BLaER1 treated with 17β-estradiol and CSF1 and Interleukin-3, amounts not matched to agents 10 nM and 100 nM (cell line): ENCODE measurements around the gene ANKK1.
A peak's percentile ranks its signal among the peaks of the same experiment; 100 is the strongest.

Source experiments
- H3K27ac ChIP-seq, 11 experiments: shearing (Covaris generic); formaldehyde crosslinking; 2 replicates each; pipeline ENCODE4 v1.8.1; 2022
- H3K27me3 ChIP-seq, 11 experiments: shearing (Covaris generic); formaldehyde crosslinking; 2 replicates each; pipeline ENCODE4 v1.8.1; 2022
- H3K36me3 ChIP-seq, 11 experiments: shearing (Covaris generic); formaldehyde crosslinking; 2 replicates each; pipeline ENCODE4 v1.8.1; 2022
- H3K4me1 ChIP-seq, 10 experiments: shearing (Covaris generic); formaldehyde crosslinking; 2 replicates each; pipeline ENCODE4 v1.8.1; 2022
- H3K4me2 ChIP-seq, 11 experiments: shearing (Covaris generic); formaldehyde crosslinking; 2 replicates each; pipeline ENCODE4 v1.8.1; 2022
- H3K4me3 ChIP-seq, 10 experiments: shearing (Covaris generic); formaldehyde crosslinking; 2 replicates each; pipeline ENCODE4 v1.8.1; 2022
- H3K9ac ChIP-seq, 11 experiments: shearing (Covaris generic); formaldehyde crosslinking; 2 replicates each; pipeline ENCODE4 v1.8.1; 2022
- H3K9me3 ChIP-seq, 11 experiments: shearing (Covaris generic); formaldehyde crosslinking; replicated peaks in 1 of 11; 2 replicates each; pipeline ENCODE4 v1.8.1; 2022
- H4K20me1 ChIP-seq, 11 experiments: shearing (Covaris generic); formaldehyde crosslinking; 2 replicates each; pipeline ENCODE4 v1.8.1; 2022
- Cebpa-rat ChIP-seq, 11 experiments: shearing (Covaris generic); IDR thresholded peaks; 2 replicates each; pipeline ENCODE4 v1.8.1; 2022

The ANKK1 gene

DNA sequence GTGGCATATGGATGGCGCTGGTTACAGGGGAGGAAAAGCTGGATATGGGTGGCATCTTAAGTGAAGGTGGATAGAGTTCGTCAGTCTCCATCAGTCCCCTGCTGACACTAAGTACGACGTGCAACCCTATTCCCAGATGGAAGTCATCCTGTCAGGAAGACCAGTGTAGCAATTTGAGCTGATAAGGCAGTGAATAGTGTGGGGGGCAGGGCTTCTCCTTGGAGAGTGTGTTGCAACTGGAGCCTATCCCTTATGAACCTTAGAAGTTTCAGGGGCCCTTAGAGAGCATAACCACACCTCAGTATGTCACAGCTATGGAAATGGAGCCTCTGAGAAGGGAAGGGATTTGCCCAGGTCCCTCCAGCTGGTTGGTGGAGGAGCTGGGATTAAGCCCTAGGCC lies 36.1 kb upstream of the ANKK1 start:
- Histone ChIP-seq H3K36me3 (no peaks in the 10 kb centered on the region), H3K9me3 (peaks cover 12 to 24% (median 13%) of the 10 kb centered on the region in 11 experiments), H3K9ac (no peak overlapping the region), H3K4me1 (no peaks in the 10 kb centered on the region), H3K4me3 (no peak overlapping the region), H4K20me1 (0 out of 22 replicates have a peak, but pooled peaks cover 0 to 6% (median 0%) of the 10 kb centered on the region in 11 experiments), H3K27me3 (no peaks in the 10 kb centered on the region), H3K4me2 (no peak overlapping the region), H3K27ac (no peak overlapping the region)
- peak in 1 of 11 experiments; percentile 6; a peak in 1 of 22 replicates for TF ChIP-seq Cebpa-rat (IDR thresholded peaks at IDR 0.05)

DNA sequence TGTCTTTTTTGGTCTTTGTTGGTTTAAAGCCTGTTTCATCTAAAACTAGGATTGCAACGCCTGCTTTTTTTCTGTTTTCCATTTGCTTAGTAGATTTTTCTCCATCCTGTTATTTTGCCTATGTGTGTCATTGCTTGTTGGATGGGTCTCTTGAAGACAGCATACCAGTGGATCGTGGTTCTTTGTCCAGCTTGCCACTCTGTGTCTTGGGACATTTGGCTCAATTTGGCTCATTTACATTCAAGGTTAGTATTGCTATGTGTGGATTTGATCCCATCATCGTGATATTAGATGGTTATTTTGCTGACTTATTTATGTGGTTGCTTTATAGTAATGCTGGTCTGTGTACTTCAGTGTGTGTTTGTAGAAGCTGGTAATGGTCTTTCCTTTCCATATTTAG lies 31.4 kb upstream of the ANKK1 start:
- H4K20me1 ChIP-seq: no peaks in the 10 kb centered on the region
- no peak overlapping the region for H3K9ac ChIP-seq
- H3K4me1 ChIP-seq: no peaks in the 10 kb centered on the region
- no peak overlapping the region for H3K4me2 ChIP-seq
- H3K36me3 ChIP-seq: no peaks in the 10 kb centered on the region
- no peak for TF ChIP-seq Cebpa-rat (IDR thresholded peaks at IDR 0.05)
- H3K27ac ChIP-seq: no peak overlapping the region
- H3K27me3 ChIP-seq: no peaks in the 10 kb centered on the region
- peaks cover 32 to 46% (median 36%) of the 10 kb centered on the region in 11 experiments for H3K9me3 ChIP-seq
- no peak overlapping the region for H3K4me3 ChIP-seq

DNA sequence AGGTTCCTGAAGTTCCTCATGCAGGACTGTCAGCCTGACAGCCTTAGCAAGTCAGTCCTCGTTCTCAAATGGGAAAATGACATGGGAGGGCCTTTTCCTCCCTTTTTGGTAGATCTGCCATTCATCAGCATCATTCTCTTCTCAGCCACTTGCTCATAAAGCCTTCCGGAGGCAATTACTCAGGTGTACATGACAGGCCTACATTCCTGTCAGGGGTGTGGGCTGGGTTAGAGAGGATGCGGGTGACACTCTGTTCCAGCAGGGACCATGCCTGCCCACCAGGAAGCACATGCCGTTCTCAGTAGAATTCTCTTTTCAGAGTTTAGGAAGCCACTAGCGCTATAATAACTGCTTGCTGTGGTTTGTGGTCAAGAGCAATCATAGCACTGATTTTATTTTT lies 24.2 kb upstream of the ANKK1 start:
- H3K9me3 ChIP-seq: peaks cover 0 to 5% (median 3%) of the 10 kb centered on the region in 11 experiments; a peak in 13 of 22 replicates
- H3K4me1 ChIP-seq: peaks cover 11 to 28% (median 19%) of the 10 kb centered on the region in 10 experiments; a peak in 18 of 20 replicates
- H3K9ac ChIP-seq: no peak overlapping the region
- H4K20me1 ChIP-seq: peaks cover 0 to 18% (median 0%) of the 10 kb centered on the region in 11 experiments; a peak in 5 of 22 replicates
- no peak overlapping the region for H3K4me3 ChIP-seq
- H3K27me3 ChIP-seq: peaks cover 0 to 18% (median 8%) of the 10 kb centered on the region in 11 experiments; a peak in 13 of 22 replicates
- TF ChIP-seq Cebpa-rat (IDR thresholded peaks at IDR 0.05): no peak
- H3K36me3 ChIP-seq: no peaks in the 10 kb centered on the region
- peak overlapping the region in 10 of 11 experiments; percentile 22 to 56 (median 50); a peak in 20 of 22 replicates for H3K4me2 ChIP-seq
- H3K27ac ChIP-seq: no peak overlapping the region

DNA sequence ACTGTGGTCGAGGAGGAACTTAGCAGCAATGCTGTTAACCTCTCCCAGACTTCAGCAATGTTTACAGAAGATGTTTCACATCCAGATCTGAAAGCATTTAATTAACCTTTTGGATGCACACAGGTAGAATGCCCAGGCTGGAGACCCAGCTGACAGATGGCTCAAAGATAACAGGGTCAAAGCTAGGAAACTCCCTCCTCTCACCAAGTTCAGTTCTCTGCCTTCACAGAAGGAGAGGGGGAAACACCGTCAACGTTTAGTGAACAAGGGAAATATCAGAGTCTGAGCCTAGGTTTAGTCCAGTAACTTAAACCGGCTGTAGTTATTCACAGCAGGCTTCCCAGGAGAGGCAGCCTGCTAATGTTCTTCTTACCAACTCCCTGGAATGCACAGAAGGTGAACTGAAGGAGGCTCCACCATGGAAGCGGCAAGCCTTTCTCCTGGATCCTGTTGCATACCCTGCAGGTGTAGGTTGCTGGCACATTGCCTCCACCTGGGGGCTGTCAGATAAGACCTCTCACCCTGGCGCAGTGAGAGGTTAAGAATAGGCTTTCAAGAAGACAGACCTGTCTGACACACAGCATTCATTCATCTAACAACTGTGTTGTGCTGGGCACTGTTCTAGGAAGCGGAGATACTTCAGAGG lies 23.5 kb upstream of the ANKK1 start:
- peaks cover 0 to 18% (median 8%) of the 10 kb centered on the region in 11 experiments; a peak in 13 of 22 replicates for H3K27me3 ChIP-seq
- peaks cover 0 to 18% (median 0%) of the 10 kb centered on the region in 11 experiments; a peak in 5 of 22 replicates for H4K20me1 ChIP-seq
- H3K27ac ChIP-seq: no peak overlapping the region
- H3K4me3 ChIP-seq: no peak overlapping the region
- TF ChIP-seq Cebpa-rat (IDR thresholded peaks at IDR 0.05): no peak
- no peaks in the 10 kb centered on the region for H3K9me3 ChIP-seq
- H3K4me2 ChIP-seq: peak overlapping the region in 9 of 11 experiments; percentile 22 to 56 (median 50); a peak in 18 of 22 replicates
- no peaks in the 10 kb centered on the region for H3K36me3 ChIP-seq
- H3K4me1 ChIP-seq: peaks cover 11 to 28% (median 19%) of the 10 kb centered on the region in 10 experiments; a peak in 18 of 20 replicates
- no peak overlapping the region for H3K9ac ChIP-seq

GRCh38 chr11:113365895-113366294 lies 21.7 kb upstream of the ANKK1 start:
- no peaks in the 10 kb centered on the region for H3K36me3 ChIP-seq
- peak overlapping the region in 1 of 11 experiments; percentile 3; a peak in 1 of 22 replicates for H3K4me2 ChIP-seq
- no peak for TF ChIP-seq Cebpa-rat (IDR thresholded peaks at IDR 0.05)
- no peak overlapping the region for H3K27ac ChIP-seq
- H3K4me3 ChIP-seq: no peak overlapping the region
- peaks cover 11 to 28% (median 19%) of the 10 kb centered on the region in 10 experiments; a peak in 18 of 20 replicates for H3K4me1 ChIP-seq
- no peak overlapping the region for H3K9ac ChIP-seq
- H4K20me1 ChIP-seq: peaks cover 0 to 18% (median 0%) of the 10 kb centered on the region in 11 experiments; a peak in 5 of 22 replicates
- no peaks in the 10 kb centered on the region for H3K9me3 ChIP-seq
- peaks cover 0 to 18% (median 8%) of the 10 kb centered on the region in 11 experiments; a peak in 13 of 22 replicates for H3K27me3 ChIP-seq

GRCh38 chr11:113369411-113369810 lies 18.2 kb upstream of the ANKK1 start:
- TF ChIP-seq Cebpa-rat (IDR thresholded peaks at IDR 0.05): no peak
- Histone ChIP-seq H3K27me3 (peaks cover 0 to 17% (median 8%) of the 10 kb centered on the region in 11 experiments; a peak in 13 of 22 replicates), H4K20me1 (peaks cover 0 to 12% (median 0%) of the 10 kb centered on the region in 11 experiments; a peak in 3 of 22 replicates), H3K4me2 (no peak overlapping the region), H3K4me3 (no peak overlapping the region), H3K9ac (no peak overlapping the region), H3K27ac (no peak overlapping the region), H3K4me1 (peaks cover 0 to 10% (median 4%) of the 10 kb centered on the region in 10 experiments; a peak in 14 of 20 replicates), H3K36me3 (no peaks in the 10 kb centered on the region), H3K9me3 (no peaks in the 10 kb centered on the region)

GRCh38 chr11:113370634-113371033 lies 16.9 kb upstream of the ANKK1 start:
- H4K20me1 ChIP-seq: no peaks in the 10 kb centered on the region; a peak in 1 of 22 replicates
- no peak overlapping the region for H3K4me2 ChIP-seq
- no peak overlapping the region for H3K4me3 ChIP-seq
- no peaks in the 10 kb centered on the region for H3K9me3 ChIP-seq
- H3K27ac ChIP-seq: no peak overlapping the region
- no peak for TF ChIP-seq Cebpa-rat (IDR thresholded peaks at IDR 0.05)
- no peaks in the 10 kb centered on the region for H3K36me3 ChIP-seq
- H3K4me1 ChIP-seq: peaks cover 0 to 7% (median 0%) of the 10 kb centered on the region in 10 experiments; a peak in 1 of 20 replicates
- H3K9ac ChIP-seq: no peak overlapping the region
- H3K27me3 ChIP-seq: peaks cover 0 to 6% (median 0%) of the 10 kb centered on the region in 11 experiments; a peak in 4 of 22 replicates

GRCh38 chr11:113372309-113372708 lies 15.3 kb upstream of the ANKK1 start:
- Histone ChIP-seq H3K4me3 (no peak overlapping the region), H3K9me3 (no peaks in the 10 kb centered on the region), H3K4me2 (no peak overlapping the region), H4K20me1 (no peaks in the 10 kb centered on the region; a peak in 1 of 22 replicates), H3K9ac (no peak overlapping the region), H3K36me3 (no peaks in the 10 kb centered on the region), H3K27me3 (no peaks in the 10 kb centered on the region), H3K27ac (no peak overlapping the region), H3K4me1 (peaks cover 0 to 6% (median 0%) of the 10 kb centered on the region in 10 experiments; a peak in 1 of 20 replicates)
- TF ChIP-seq Cebpa-rat (IDR thresholded peaks at IDR 0.05): no peak

GRCh38 chr11:113373306-113373705 lies 14.3 kb upstream of the ANKK1 start:
- Histone ChIP-seq H4K20me1 (no peaks in the 10 kb centered on the region; a peak in 1 of 22 replicates), H3K9ac (no peak overlapping the region), H3K27me3 (no peaks in the 10 kb centered on the region), H3K27ac (no peak overlapping the region), H3K4me3 (no peak overlapping the region), H3K9me3 (no peaks in the 10 kb centered on the region), H3K4me1 (peaks cover 0 to 6% (median 0%) of the 10 kb centered on the region in 10 experiments; a peak in 1 of 20 replicates), H3K4me2 (no peak overlapping the region), H3K36me3 (no peaks in the 10 kb centered on the region)
- no peak for TF ChIP-seq Cebpa-rat (IDR thresholded peaks at IDR 0.05)
